Mesenchymal stem cell (in vitro differentiated cells and primary cell): Measurements from ENCODE around the gene RDH13.

Experiments
- DNase-seq: peaks from one replicate; pipeline ENCODE4 v3.0.0-alpha.2; 2013
- H2AFZ ChIP-seq: one replicate; pipeline ENCODE4 v1.6.1; 2013; ENCODE audit warnings: low read depth, mild to moderate bottlenecking, control low read depth, inconsistent platforms, low read length, moderate library complexity
- H2AK5ac ChIP-seq: 2 replicates; pipeline ENCODE4 v1.6.1; 2013; ENCODE audit warnings: low read length, moderate library complexity, mild to moderate bottlenecking, inconsistent platforms; ENCODE audit not compliant: severe bottlenecking
- H2BK120ac ChIP-seq: one replicate; pipeline ENCODE4 v1.6.1; 2013; ENCODE audit warnings: low read depth, mild to moderate bottlenecking, inconsistent platforms, low read length, moderate library complexity
- H2BK12ac ChIP-seq, 2 experiments: one replicate each; pipeline ENCODE4 v1.6.1; 2013; ENCODE audit warnings: inconsistent platforms in 2 of 2, low read length in 2 of 2, mild to moderate bottlenecking in 2 of 2, moderate library complexity in 2 of 2, control low read depth in 1 of 2
- H2BK15ac ChIP-seq: one replicate; pipeline ENCODE4 v1.6.1; 2013; ENCODE audit warnings: mild to moderate bottlenecking, low read depth, inconsistent platforms; ENCODE audit not compliant: poor library complexity, severe bottlenecking
- H2BK5ac ChIP-seq: 2 replicates; pipeline ENCODE4 v1.6.1; 2013; ENCODE audit warnings: low read depth, mild to moderate bottlenecking, low read length, control low read depth, inconsistent platforms; ENCODE audit not compliant: poor library complexity, severe bottlenecking
- H3K14ac ChIP-seq, 2 experiments: one replicate each; pipeline ENCODE4 v1.6.1; 2013; ENCODE audit warnings: inconsistent platforms in 2 of 2, low read length in 2 of 2, control low read depth in 1 of 2, mild to moderate bottlenecking in 1 of 2, moderate library complexity in 1 of 2
- H3K18ac ChIP-seq, 2 experiments: one replicate each; pipeline ENCODE4 v1.6.1; 2013; ENCODE audit warnings: inconsistent platforms in 2 of 2, low read length in 2 of 2, control low read depth in 1 of 2, low read depth in 1 of 2, mild to moderate bottlenecking in 1 of 2
- H3K23ac ChIP-seq, 2 experiments: one replicate each; pipeline ENCODE4 v1.6.1; 2013; ENCODE audit warnings: inconsistent platforms in 2 of 2, low read length in 2 of 2, mild to moderate bottlenecking in 2 of 2, moderate library complexity in 2 of 2, control low read depth in 1 of 2
- H3K27ac ChIP-seq: 2 replicates; pipeline ENCODE4 v1.5.1; 2013; ENCODE audit warnings: mild to moderate bottlenecking, moderate library complexity, low read length, control low read depth, inconsistent platforms; ENCODE audit not compliant: poor library complexity, severe bottlenecking
- H3K27me3 ChIP-seq, 2 experiments: 2 replicates each; pipeline versions ENCODE4 v1.6.1 to v1.7.0; 2013; ENCODE audit warnings: low read length in 2 of 2, mild to moderate bottlenecking in 2 of 2, moderate library complexity in 2 of 2, control low read depth in 1 of 2, inconsistent platforms in 1 of 2; ENCODE audit not compliant: control insufficient read depth in 1 of 2, insufficient read depth in 1 of 2
- H3K36me3 ChIP-seq, 2 experiments: 2 replicates each; pipeline versions ENCODE4 v1.6.1 to v1.7.0; 2013; ENCODE audit warnings: low read length in 2 of 2, control low read depth in 1 of 2, inconsistent platforms in 1 of 2, low read depth in 1 of 2, mild to moderate bottlenecking in 1 of 2; ENCODE audit not compliant: insufficient read depth in 2 of 2, control insufficient read depth in 1 of 2
- H3K4ac ChIP-seq, 2 experiments: one replicate each; pipeline ENCODE4 v1.6.1; 2013; ENCODE audit warnings: inconsistent platforms in 2 of 2, low read length in 2 of 2, mild to moderate bottlenecking in 2 of 2, moderate library complexity in 2 of 2, control low read depth in 1 of 2, low read depth in 1 of 2
- H3K4me1 ChIP-seq: 2 replicates; pipeline ENCODE4 v1.6.1; 2013; ENCODE audit warnings: low read depth, low read length, control low read depth; ENCODE audit not compliant: control insufficient read depth, insufficient read depth
- H3K4me2 ChIP-seq: 2 replicates; pipeline ENCODE4 v1.6.1; 2013; ENCODE audit warnings: low read length, mild to moderate bottlenecking, inconsistent platforms; ENCODE audit not compliant: poor library complexity, severe bottlenecking
- H3K4me3 ChIP-seq, 2 experiments: 2 replicates each; pipeline versions ENCODE4 v1.5.1 to v1.7.0; 2013; ENCODE audit warnings: low read length in 2 of 2, mild to moderate bottlenecking in 2 of 2, control low read depth in 1 of 2, low read depth in 1 of 2; ENCODE audit not compliant: insufficient read depth in 1 of 2
- H3K79me1 ChIP-seq: replicated peaks from 2 replicates; pipeline ENCODE4 v1.6.1; 2013; ENCODE audit warnings: mild to moderate bottlenecking, control low read depth, low read length, inconsistent platforms; ENCODE audit not compliant: poor library complexity, severe bottlenecking
- H3K9ac ChIP-seq: 2 replicates; pipeline ENCODE4 v1.7.0; 2013; ENCODE audit warnings: mild to moderate bottlenecking, low read length, moderate library complexity
- H3K9me3 ChIP-seq: 2 replicates; pipeline ENCODE4 v1.7.0; 2013; ENCODE audit warnings: mild to moderate bottlenecking, low read length; ENCODE audit not compliant: control insufficient read depth
- H4K8ac ChIP-seq: one replicate; pipeline ENCODE4 v1.6.1; 2013; ENCODE audit warnings: inconsistent platforms, mild to moderate bottlenecking, low read length, moderate library complexity
- H4K91ac ChIP-seq: one replicate; pipeline ENCODE4 v1.6.1; 2013; ENCODE audit warnings: mild to moderate bottlenecking, low read length, inconsistent platforms
- WGBS: methylation state at CpG from one replicate; pipeline ENCODE4 v1.1.7; 2013; ENCODE audit warnings: mixed read lengths; 5-methylcytosine and 5-hydroxymethylcytosine counted together

RDH13 gene

DNA sequence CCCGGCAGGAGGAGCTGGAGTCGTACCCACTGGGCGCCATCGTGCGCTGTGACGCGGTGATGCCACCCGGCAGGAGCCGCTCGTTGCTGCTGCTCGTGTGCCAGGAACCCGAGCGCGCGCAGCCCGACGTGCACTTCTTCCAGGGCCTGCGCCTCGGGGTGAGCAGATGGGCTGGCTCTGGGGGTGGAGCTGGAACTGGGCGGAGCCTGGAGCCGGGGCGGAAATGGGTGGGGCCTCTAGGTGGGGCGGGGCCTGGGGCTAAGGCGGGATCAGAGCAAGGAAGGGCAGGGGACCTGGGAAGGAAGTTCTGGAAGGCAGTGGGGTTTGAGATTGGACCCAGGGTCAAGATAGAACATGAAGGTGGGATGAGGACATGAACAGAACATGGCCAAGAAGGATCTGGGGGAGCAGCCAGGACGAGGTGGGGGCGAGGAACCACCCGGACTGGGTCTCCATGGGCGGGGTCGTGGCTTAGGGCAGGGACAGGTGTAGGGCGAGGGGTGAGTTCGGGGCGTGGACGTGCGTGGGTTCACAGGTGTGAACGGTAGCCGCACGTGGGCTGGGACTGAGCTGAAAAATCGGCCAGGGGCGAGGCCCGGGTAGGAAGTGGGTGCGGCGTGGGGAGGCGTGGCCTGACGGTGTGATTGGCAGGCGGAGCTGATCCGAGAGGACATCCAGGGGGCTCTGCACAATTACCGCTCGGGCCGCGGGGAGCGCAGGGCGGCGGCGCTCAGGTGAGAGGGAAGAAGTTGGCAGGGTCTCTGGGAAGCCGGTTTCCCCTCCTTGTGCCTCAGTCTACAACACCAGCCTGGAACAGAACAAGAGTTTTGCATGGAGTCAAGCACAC is 17.4 kb upstream of the RDH13 start:
- Histone ChIP-seq H3K36me3 (no peaks in the 10 kb centered on the region), H3K9me3 (no peaks in the 10 kb centered on the region), H2AK5ac (no peak overlapping the region), H2AFZ (peak overlapping the region; percentile 86), H4K91ac (peak overlapping the region; percentile 70), H3K4me2 (peak overlapping the region; percentile 79), H3K23ac (peak overlapping the region in 1 of 2 experiments; percentile 17), H3K27ac (no peak overlapping the region), H3K79me1 (no peaks in the 10 kb centered on the region), H3K4me3 (peak overlapping the region in 1 of 2 experiments; percentile 28), H3K27me3 (peaks cover 77 to 79% of the 10 kb centered on the region in 2 experiments), H3K14ac (peak overlapping the region in 1 of 2 experiments; percentile 42), H3K9ac (no peak overlapping the region), H2BK15ac (no peak overlapping the region), H2BK12ac (peak overlapping the region in 1 of 2 experiments; percentile 67), H3K18ac (peak overlapping the region; percentile 23 to 88), H3K4ac (peak overlapping the region; percentile 84 to 89), H4K8ac (peak overlapping the region; percentile 63), H3K4me1 (peaks cover 24% of the 10 kb centered on the region), H2BK120ac (no peak overlapping the region), H2BK5ac (no peak overlapping the region)
- 6% methylated on average over 52 of the region's 55 CpGs for WGBS
- DNase-seq: peak; percentile 75

DNA sequence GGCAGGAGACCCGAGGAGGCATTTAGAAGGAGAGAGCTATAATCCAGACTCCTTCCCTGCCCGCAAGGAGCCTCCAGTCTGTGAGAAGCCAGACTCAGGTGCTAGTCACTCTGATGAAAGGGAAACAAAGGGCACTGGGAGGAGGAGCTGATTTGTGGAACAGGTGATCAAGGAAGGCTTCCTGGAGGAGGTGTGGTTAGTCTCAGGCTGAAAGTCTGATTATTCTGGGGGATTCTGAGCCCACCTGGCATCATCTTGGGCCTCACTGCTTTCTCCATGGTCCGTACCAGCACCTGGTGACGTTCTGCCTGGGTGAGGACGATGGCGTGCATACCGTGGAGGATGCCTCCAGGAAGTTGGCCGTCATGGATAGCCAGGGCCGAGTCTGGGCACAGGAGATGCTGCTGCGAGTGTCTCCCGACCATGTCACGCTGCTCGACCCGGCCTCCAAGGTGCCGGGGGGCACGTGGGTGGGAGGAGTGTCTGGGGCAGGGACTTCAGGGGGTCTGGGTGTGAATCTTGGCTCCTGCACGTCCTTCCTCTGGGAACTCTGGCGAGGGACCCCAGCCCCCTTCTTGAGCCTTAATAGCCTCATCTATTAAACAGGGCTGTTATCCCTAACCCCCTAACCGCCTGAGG is 16.6 kb upstream of the RDH13 start:
- Histone ChIP-seq H2AFZ (no peak overlapping the region), H3K9ac (no peak overlapping the region), H3K18ac (peak overlapping the region in 1 of 2 experiments; percentile 88), H2BK15ac (no peak overlapping the region), H3K4ac (no peak overlapping the region), H2BK5ac (no peak overlapping the region), H3K9me3 (no peaks in the 10 kb centered on the region), H3K36me3 (no peaks in the 10 kb centered on the region), H3K27me3 (peaks cover 74 to 76% of the 10 kb centered on the region in 2 experiments), H2BK12ac (no peak overlapping the region), H3K27ac (no peak overlapping the region), H2BK120ac (no peak overlapping the region), H3K14ac (no peak overlapping the region), H3K23ac (no peak overlapping the region), H4K8ac (no peak overlapping the region), H3K4me2 (no peak overlapping the region), H3K4me1 (peaks cover 24% of the 10 kb centered on the region), H2AK5ac (no peak overlapping the region), H3K79me1 (no peaks in the 10 kb centered on the region), H3K4me3 (peak overlapping the region in 1 of 2 experiments; percentile 6), H4K91ac (no peak overlapping the region)
- no peak for DNase-seq
- 78% methylated on average over 16 of the region's 19 CpGs for WGBS

GRCh38 chr19:55078996-55079395 is 16.0 kb upstream of the RDH13 start:
- DNase-seq: no peak
- Histone ChIP-seq H3K4me1 (peaks cover 24% of the 10 kb centered on the region), H4K8ac (no peak overlapping the region), H2BK15ac (no peak overlapping the region), H2BK12ac (no peak overlapping the region), H3K27ac (no peak overlapping the region), H3K4ac (no peak overlapping the region), H3K79me1 (no peaks in the 10 kb centered on the region), H3K9ac (no peak overlapping the region), H2BK120ac (no peak overlapping the region), H3K4me3 (no peak overlapping the region), H2AK5ac (no peak overlapping the region), H3K14ac (no peak overlapping the region), H2BK5ac (no peak overlapping the region), H3K4me2 (no peak overlapping the region), H3K9me3 (no peaks in the 10 kb centered on the region), H3K36me3 (no peaks in the 10 kb centered on the region), H3K18ac (no peak overlapping the region), H4K91ac (no peak overlapping the region), H3K23ac (no peak overlapping the region), H2AFZ (no peak overlapping the region), H3K27me3 (peaks cover 69 to 71% of the 10 kb centered on the region in 2 experiments)
- WGBS: 89% methylated on average over 5 of the region's 5 CpGs

- Histone ChIP-seq H2BK15ac (no peak overlapping the region), H2BK5ac (no peak overlapping the region), H3K14ac (no peak overlapping the region), H3K9me3 (no peaks in the 10 kb centered on the region), H4K91ac (no peak overlapping the region), H3K4me1 (peaks cover 22% of the 10 kb centered on the region), H3K4me2 (no peak overlapping the region), H3K4me3 (no peak overlapping the region), H2AFZ (no peak overlapping the region), H3K27me3 (peaks cover 57 to 58% of the 10 kb centered on the region in 2 experiments), H3K36me3 (no peaks in the 10 kb centered on the region), H3K79me1 (no peaks in the 10 kb centered on the region), H2BK120ac (no peak overlapping the region), H3K9ac (no peak overlapping the region), H2AK5ac (no peak overlapping the region), H2BK12ac (no peak overlapping the region), H3K27ac (no peak overlapping the region), H4K8ac (no peak overlapping the region), H3K23ac (no peak overlapping the region), H3K4ac (no peak overlapping the region), H3K18ac (no peak overlapping the region)
- WGBS: 100% methylated on average over 1 of the region's 2 CpGs
- DNase-seq: no peak
These were observed 14.2 kb upstream of the RDH13 start for GRCh38 chr19:55077106-55077505.
